A549 (cell line): ENCODE data around the gene KISS1. TPM values are rescaled to one million over a fixed set of nuclear protein-coding genes. Genes with fewer than 3 reads are reported as not detected.

ENCODE experiments used
- ATAC-seq, 2 experiments: fragments of 200-7000 bp in 1 of 2; fragments of >200 bp in 1 of 2; cut with Nextera tagmentation in 1 of 2; cut with Tn5 transposase in 1 of 2; 3 replicates each; pipeline versions ENCODE4 v1.8.0 to v1.9.1; 2018 to 2020; ENCODE audit warnings: mild to moderate bottlenecking in 1 of 2, moderate library complexity in 1 of 2
- CTCF ChIA-PET: fragments of 300-600 bp; sonication (Branson Sonifier 250); formaldehyde crosslinking; extraction: SDS; loops from one replicate; lab custom pipeline; 2021; ENCODE audit warnings: antibody characterized with exemption, inconsistent platforms; lab: Yijun Ruan, JAX
- POLR2A ChIA-PET: fragments of 350-600 bp; formaldehyde crosslinking; extraction: SDS; loops from one replicate; lab custom pipeline; 2021; ENCODE audit warnings: antibody characterized with exemption, inconsistent platforms; lab: Yijun Ruan, JAX
- DNase-seq, 2 experiments: peaks; one replicate each; pipeline versions ENCODE4 v3.0.0 to v3.0.0-alpha.2; 2011 to 2016; ENCODE audit warnings: low read depth in 1 of 2, low spot score in 1 of 2
- FAIRE-seq: peaks from 2 replicates; lab custom pipeline; 2011; peaks lifted over from hg19 to GRCh38; lab: Jason Lieb, UNC
- H3K27ac ChIP-seq, 2 experiments: fragments of >200 bp; sonication (Bioruptor Twin); formaldehyde crosslinking; 3 replicates each; pipeline ENCODE4 v1.5.1; 2016 to 2017
- H3K4me1 ChIP-seq: fragments of >200 bp; sonication (Bioruptor Twin); formaldehyde crosslinking; 3 replicates; pipeline ENCODE4 v1.6.1; 2016
- H3K4me2 ChIP-seq: fragments of >200 bp; sonication (Bioruptor Twin); formaldehyde crosslinking; 3 replicates; pipeline ENCODE4 v1.6.1; 2016
- H3K4me3 ChIP-seq: fragments of >200 bp; sonication (Bioruptor Twin); formaldehyde crosslinking; 3 replicates; pipeline ENCODE4 v1.5.1; 2016
- H3K9me3 ChIP-seq: fragments of >200 bp; sonication (Bioruptor Twin); formaldehyde crosslinking; 3 replicates; pipeline ENCODE4 v1.6.1; 2016
- ATOH8 ChIP-seq: fragments of 250-450 bp; sonication (Bioruptor Pico); IDR thresholded peaks from 2 replicates; pipeline ENCODE4 v1.5.0; 2020; ENCODE audit warnings: low read depth, mild to moderate bottlenecking, moderate library complexity
- BCL3 ChIP-seq: fragments of >200 bp; sonication (Bioruptor Twin); formaldehyde crosslinking; IDR thresholded peaks from 3 replicates; pipeline ENCODE4 v1.6.1; 2016
- BHLHE40 ChIP-seq: IDR thresholded peaks from 2 replicates; pipeline ENCODE4 v1.6.1; 2012; ENCODE audit warnings: low read depth, low read length, inconsistent platforms
- CBX2 ChIP-seq: fragments of 200-600 bp; sonication (generic); IDR thresholded peaks from 2 replicates; pipeline ENCODE4 v1.6.1; 2016; ENCODE audit warnings: low read depth, mild to moderate bottlenecking, borderline replicate concordance
- CBX8 ChIP-seq: fragments of 200-600 bp; sonication (generic); IDR thresholded peaks from 2 replicates; pipeline ENCODE4 v1.6.1; 2016
- CEBPB ChIP-seq, 2 experiments: fragments of >200 bp in 1 of 2; sonication (Bioruptor Twin) in 1 of 2; formaldehyde crosslinking in 1 of 2; IDR thresholded peaks; 2 replicates each; pipeline ENCODE4 v1.6.1; 2012 to 2016
- CHD2 ChIP-seq: fragments of 150-350 bp; IDR thresholded peaks from 2 replicates; pipeline ENCODE4 v1.6.1; 2014; ENCODE audit warnings: low read length; ENCODE audit not compliant: partially characterized antibody
- CTCF ChIP-seq: fragments of >200 bp; sonication (Bioruptor Twin); formaldehyde crosslinking; IDR thresholded peaks from 3 replicates; pipeline ENCODE4 v1.5.1; 2016
- EHMT2 ChIP-seq: fragments of 200-600 bp; sonication (generic); IDR thresholded peaks from 2 replicates; pipeline ENCODE4 v1.6.1; 2016; ENCODE audit warnings: antibody characterized with exemption, low read depth, mild to moderate bottlenecking, moderate library complexity
- EP300 ChIP-seq, 2 experiments: fragments of >200 bp; sonication (Bioruptor Twin); formaldehyde crosslinking; IDR thresholded peaks; 2 replicates in 1 of 2; 3 replicates in 1 of 2; pipeline ENCODE4 v1.6.1; 2016 to 2017
- FOSB ChIP-seq: fragments of 250-450 bp; sonication (Bioruptor Pico); IDR thresholded peaks from 2 replicates; pipeline ENCODE4 v1.5.0; 2020; ENCODE audit warnings: mild to moderate bottlenecking, moderate library complexity
- GATA3 ChIP-seq: IDR thresholded peaks from 2 replicates; pipeline ENCODE4 v1.6.1; 2012; ENCODE audit warnings: borderline replicate concordance
- HES2 ChIP-seq: fragments of >200 bp; sonication (Bioruptor Twin); formaldehyde crosslinking; IDR thresholded peaks from 2 replicates; pipeline ENCODE4 v1.6.1; 2016
- HMGXB4 ChIP-seq: fragments of 250-450 bp; sonication (Bioruptor Pico); IDR thresholded peaks from 2 replicates; pipeline ENCODE4 v1.5.0; 2021; ENCODE audit warnings: mild to moderate bottlenecking, moderate library complexity, borderline replicate concordance
- HOXA7 ChIP-seq: fragments of 250-450 bp; sonication (Bioruptor Pico); IDR thresholded peaks from 2 replicates; pipeline ENCODE4 v1.5.0; 2020; ENCODE audit warnings: mild to moderate bottlenecking, moderate library complexity
- HOXB5 ChIP-seq: fragments of 250-450 bp; sonication (Bioruptor Pico); IDR thresholded peaks from 2 replicates; pipeline ENCODE4 v1.5.0; 2020; ENCODE audit warnings: mild to moderate bottlenecking, moderate library complexity
- JUNB ChIP-seq: fragments of >200 bp; sonication (Bioruptor Twin); formaldehyde crosslinking; IDR thresholded peaks from 2 replicates; pipeline ENCODE4 v1.6.1; 2016
- KDM1A ChIP-seq: fragments of 200-600 bp; sonication (generic); IDR thresholded peaks from 2 replicates; pipeline ENCODE4 v1.6.1; 2016; ENCODE audit warnings: low read depth, mild to moderate bottlenecking
- MAFK ChIP-seq: fragments of 450-650 bp; IDR thresholded peaks from 2 replicates; pipeline ENCODE4 v1.6.1; 2014; ENCODE audit not compliant: partially characterized antibody
- MAX ChIP-seq: IDR thresholded peaks from 2 replicates; pipeline ENCODE4 v1.6.1; 2012
- NR3C1 ChIP-seq: fragments of >200 bp; sonication (Bioruptor Twin); formaldehyde crosslinking; IDR thresholded peaks from 3 replicates; pipeline ENCODE4 v1.6.1; 2017
- PHF8 ChIP-seq: fragments of 200-600 bp; sonication (generic); IDR thresholded peaks from 2 replicates; pipeline ENCODE4 v1.6.1; 2016; ENCODE audit warnings: low read depth, mild to moderate bottlenecking, antibody characterized with exemption, moderate library complexity, borderline replicate concordance
- POLR2AphosphoS2 ChIP-seq: conservative IDR thresholded peaks from 2 replicates; pipeline ENCODE4 v1.6.1; 2012; ENCODE audit warnings: low read length, improper control_type of control experiment, inconsistent platforms
- REST ChIP-seq: fragments of 200-600 bp; sonication (generic); IDR thresholded peaks from 2 replicates; pipeline ENCODE4 v1.6.1; 2016; ENCODE audit warnings: antibody characterized with exemption, mild to moderate bottlenecking, moderate library complexity
- USF2 ChIP-seq: fragments of 450-650 bp; IDR thresholded peaks from 2 replicates; pipeline ENCODE4 v1.6.1; 2014; ENCODE audit warnings: antibody characterized with exemption
- ZC3H11A ChIP-seq: fragments of 450-650 bp; IDR thresholded peaks from 2 replicates; pipeline ENCODE4 v1.6.1; 2014; ENCODE audit warnings: antibody characterized with exemption, mild to moderate bottlenecking
- ZFP36 ChIP-seq: fragments of 450-650 bp; IDR thresholded peaks from 2 replicates; pipeline ENCODE4 v1.6.1; 2014; ENCODE audit warnings: borderline replicate concordance; ENCODE audit not compliant: partially characterized antibody
- ZSCAN20 ChIP-seq: fragments of 250-450 bp; sonication (Bioruptor Pico); IDR thresholded peaks from 2 replicates; pipeline ENCODE4 v1.8.0; 2022; ENCODE audit warnings: mild to moderate bottlenecking, moderate library complexity
- WGBS: methylation state at CpG from one replicate; pipeline ENCODE4 v1.1.6; 2017; ENCODE audit errors: missing lambda C conversion rate; 5-methylcytosine and 5-hydroxymethylcytosine counted together
- polyA plus RNA-seq, 4 experiments: library from polyadenylated mRNA; depleted of rRNA in 3 of 4; stranded (reverse); fragments of >200 nt; fragmentation: RNase III in 1 of 4; extraction: RNeasy Plus Mini Kit Qiagen cat#74134 plus additional on column Dnase treatment in 1 of 4; gene quantifications; 2 replicates in 3 of 4; 3 replicates in 1 of 4; pipeline ENCODE4 v1.2.3, GENCODE V29; 2011 to 2017

KISS1 gene
- polyA plus RNA-seq, 2 of the 4 experiments (the other 2 are of a cell fraction) = 0.23 TPM; not detected in 1

GRCh38 chr1:204213668-204214662 lies 17.7 kb upstream of the KISS1 start, which contains the start of gene GOLT1A:
TSS of gene GOLT1A (minus strand) at chr1:204213988. CDS start at chr1:204213906, 82 bp downstream.
- ChIA-PET CTCF (interaction anchor here (0.6 to 8.0 kb wide), 40 partner anchors 8 to 1437 kb away, joined by 3 to 133 read pairs (median 5); partner anchors contain the start of genes PLEKHA6, REN and SNRPE), POLR2A (no interaction called here)
- ATAC-seq (peak; percentile 88 to 92), FAIRE-seq (peak; percentile 91), DNase-seq (peak; percentile 78 to 91)
- peak within 1 kb of the TSS; percentile 92 for H3K4me2 ChIP-seq
- WGBS = 18% methylated on average over 31 of the region's 41 CpGs
- peak within 1 kb of the TSS; percentile 73 to 88 for H3K27ac ChIP-seq
- H3K9me3 ChIP-seq = no peaks in the 10 kb centered on the region
- H3K4me3 ChIP-seq = peak within 1 kb of the TSS; percentile 54
- H3K4me1 ChIP-seq = peaks cover 6% of the 10 kb centered on the region; the same call in 2 of the 3 replicates
- TF ChIP-seq REST (peak; percentile 88), CBX2 (no peak), CHD2 (peak; percentile 85), ZFP36 (no peak), CBX8 (no peak), ZC3H11A (no peak), MAFK (no peak), NR3C1 (no peak), GATA3 (no peak), CEBPB (IDR thresholded peaks at IDR 0.05) (peak; percentile 78 to 89), EP300 (IDR thresholded peaks at IDR 0.05) (no peak), FOSB (CRISPR knock-in tag) (no peak), BCL3 (no peak), ATOH8 (CRISPR knock-in tag) (no peak), EHMT2 (0 out of 2 replicates have a peak, but pooled peaks have one; percentile 41), PHF8 (no peak), HES2 (no peak), CTCF (peak; percentile 84), POLR2AphosphoS2 (no peak; the same call in 1 of the 2 replicates), MAX (peak; percentile 94), USF2 (peak; percentile 68), HOXA7 (CRISPR knock-in tag) (no peak), ZSCAN20 (CRISPR knock-in tag) (no peak), HOXB5 (no peak), BHLHE40 (no peak), KDM1A (no peak), JUNB (no peak), HMGXB4 (CRISPR knock-in tag) (no peak)
